HuH-7 (cell line): ENCODE results near the gene JCHAIN.
"Not testable (repeated sequence)": the region's sequence is repeated elsewhere in the genome, so short reads cannot be mapped to it uniquely, and the experiment has no call there.

Experiments used
- DNase-seq: peaks from one replicate; pipeline ENCODE4 v3.0.0; 2011; ENCODE audit warnings: low spot score

JCHAIN gene

DNA sequence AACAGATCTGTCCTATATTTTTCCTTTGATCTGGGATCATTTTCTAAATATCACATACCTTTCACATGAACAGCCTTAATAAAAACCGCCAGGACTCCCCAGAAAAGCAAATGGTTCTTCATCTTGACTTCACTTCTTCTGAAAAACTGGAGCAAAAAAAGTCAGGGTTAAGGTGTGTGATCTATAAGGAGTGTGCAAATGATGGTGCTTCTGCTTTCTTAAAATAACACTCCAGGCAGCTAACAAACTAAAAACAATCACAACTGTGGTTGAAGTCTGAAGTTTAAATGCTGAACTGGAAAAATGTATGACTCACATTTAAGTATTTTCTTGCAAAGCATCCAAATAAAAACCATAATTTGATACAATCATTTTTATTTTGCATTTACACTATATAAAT, at the start of gene JCHAIN:
Gene JCHAIN, minus strand, starts transcription at position 140 of the 400 bp plus-strand sequence. Its CDS starts 18 bp downstream, at position 122.
- no peak for DNase-seq

DNA sequence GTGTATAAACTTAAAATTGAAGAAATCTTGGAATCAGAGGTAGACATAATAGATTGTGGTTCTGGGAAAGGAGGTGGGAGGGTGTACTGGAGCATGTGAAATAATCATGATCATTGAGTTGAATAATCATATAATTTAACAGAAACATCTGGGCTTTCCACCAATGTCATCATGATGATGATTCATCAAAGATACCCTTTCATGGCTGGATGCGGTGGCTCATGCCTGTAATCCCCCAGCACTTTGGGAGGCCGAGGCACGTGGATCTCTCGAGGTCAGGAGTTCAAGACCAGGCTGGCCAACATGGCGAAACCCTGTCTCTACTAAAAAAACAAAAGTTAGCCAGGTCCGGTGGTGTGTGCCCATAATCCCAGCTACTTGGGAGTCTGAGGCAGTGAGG, 48.8 kb upstream of the JCHAIN start:
- no peak for DNase-seq

- peak; percentile 40 for DNase-seq
Observed at GRCh38 chr4:70714079-70714887, 48.0 kb upstream of the JCHAIN start.

DNA sequence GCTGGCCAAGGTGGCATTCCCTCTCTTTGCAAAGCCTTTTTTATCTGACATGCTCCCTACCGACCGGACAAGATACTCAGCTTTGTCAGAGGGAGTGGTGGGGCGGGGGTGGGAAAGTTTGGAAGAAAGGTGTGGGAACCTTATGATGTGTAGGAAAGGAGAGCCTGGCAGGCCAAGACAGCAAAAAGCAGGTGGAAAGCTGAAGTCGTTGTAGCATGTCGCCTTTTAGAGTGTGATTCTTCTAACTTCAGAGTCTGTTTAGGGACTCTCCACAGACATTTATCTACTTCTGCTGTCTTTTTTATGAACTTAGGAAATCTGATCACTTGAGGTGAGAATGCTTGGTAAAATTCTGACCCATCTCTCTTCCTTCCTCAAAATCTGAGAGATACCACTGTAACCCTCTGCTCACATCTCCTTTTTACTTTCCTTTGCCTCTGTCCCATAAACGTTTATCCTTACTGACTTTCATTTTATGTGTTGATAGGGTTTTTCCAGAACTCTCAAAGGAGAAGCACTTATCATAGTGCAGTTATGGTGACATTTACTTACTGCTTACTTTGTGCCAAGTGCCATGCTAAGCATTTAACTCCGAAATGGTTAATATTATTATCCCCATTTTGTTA, 47.3 kb upstream of the JCHAIN start:
- DNase-seq = no peak

GRCh38 chr4:70712604-70713452, 46.5 kb upstream of the JCHAIN start:
- DNase-seq = no peak

DNA sequence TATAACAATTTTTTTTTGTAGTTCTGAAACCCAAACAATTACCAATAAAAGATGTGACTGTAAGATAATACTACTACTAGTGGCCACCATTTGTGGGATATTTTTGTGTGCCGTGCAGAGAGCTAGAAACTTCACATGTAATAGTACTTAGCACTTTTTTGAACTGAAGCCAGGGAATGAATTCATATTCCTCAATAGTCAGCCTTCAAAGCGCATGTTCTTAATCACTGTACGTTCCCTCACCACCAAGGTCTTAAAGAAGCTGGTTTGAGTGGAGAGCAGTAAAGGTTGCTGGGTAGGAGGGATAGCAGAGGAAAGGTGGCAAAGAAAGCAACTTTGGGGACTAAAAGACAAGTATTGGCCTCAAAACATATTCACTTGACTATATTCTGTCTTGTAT, 45.8 kb upstream of the JCHAIN start:
- no peak for DNase-seq

DNA sequence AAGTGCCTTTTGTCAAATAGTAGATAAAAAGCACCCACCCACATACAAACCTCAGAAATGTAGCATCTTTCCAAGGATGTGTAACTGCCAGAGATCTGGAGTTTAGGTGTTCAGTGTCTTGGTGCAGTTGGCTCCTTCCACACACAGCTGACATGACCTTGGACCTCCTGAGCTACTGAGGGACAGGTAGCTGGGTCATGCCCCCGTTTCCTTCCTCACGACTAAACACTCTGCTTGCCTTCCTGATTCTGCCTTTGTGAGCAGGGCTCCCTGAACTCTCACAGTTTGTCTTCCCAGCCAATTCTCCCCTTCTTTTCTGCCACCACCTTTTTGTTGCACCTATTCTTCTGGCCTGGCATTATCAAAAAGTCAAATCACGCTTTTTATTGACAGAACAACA, 45.3 kb upstream of the JCHAIN start:
- DNase-seq = no peak

GRCh38 chr4:70709611-70710205, 43.4 kb upstream of the JCHAIN start:
- no peak for DNase-seq

- DNase-seq = no peak
Observed at GRCh38 chr4:70706516-70706915, 40.2 kb upstream of the JCHAIN start.

DNA sequence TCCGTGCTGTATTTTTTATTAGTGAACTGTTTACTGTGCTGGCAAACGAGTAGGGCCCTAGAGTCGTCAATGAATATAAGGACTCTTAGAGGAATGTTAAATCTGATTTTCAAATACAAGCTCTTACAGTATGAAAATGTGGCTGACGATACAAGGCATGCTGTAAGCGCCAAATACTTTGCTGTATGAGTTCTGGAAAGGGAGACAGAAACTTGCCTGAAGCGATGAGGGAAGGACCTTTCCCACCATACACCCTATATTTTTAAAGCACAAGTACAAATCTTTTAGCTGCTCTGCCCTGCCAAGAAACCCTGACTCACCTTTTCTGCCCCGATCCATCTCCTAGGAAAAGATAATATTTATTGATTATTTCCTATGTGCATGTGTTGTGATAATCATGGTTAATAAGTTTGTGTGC, 39.7 kb upstream of the JCHAIN start:
- DNase-seq = no peak

DNA sequence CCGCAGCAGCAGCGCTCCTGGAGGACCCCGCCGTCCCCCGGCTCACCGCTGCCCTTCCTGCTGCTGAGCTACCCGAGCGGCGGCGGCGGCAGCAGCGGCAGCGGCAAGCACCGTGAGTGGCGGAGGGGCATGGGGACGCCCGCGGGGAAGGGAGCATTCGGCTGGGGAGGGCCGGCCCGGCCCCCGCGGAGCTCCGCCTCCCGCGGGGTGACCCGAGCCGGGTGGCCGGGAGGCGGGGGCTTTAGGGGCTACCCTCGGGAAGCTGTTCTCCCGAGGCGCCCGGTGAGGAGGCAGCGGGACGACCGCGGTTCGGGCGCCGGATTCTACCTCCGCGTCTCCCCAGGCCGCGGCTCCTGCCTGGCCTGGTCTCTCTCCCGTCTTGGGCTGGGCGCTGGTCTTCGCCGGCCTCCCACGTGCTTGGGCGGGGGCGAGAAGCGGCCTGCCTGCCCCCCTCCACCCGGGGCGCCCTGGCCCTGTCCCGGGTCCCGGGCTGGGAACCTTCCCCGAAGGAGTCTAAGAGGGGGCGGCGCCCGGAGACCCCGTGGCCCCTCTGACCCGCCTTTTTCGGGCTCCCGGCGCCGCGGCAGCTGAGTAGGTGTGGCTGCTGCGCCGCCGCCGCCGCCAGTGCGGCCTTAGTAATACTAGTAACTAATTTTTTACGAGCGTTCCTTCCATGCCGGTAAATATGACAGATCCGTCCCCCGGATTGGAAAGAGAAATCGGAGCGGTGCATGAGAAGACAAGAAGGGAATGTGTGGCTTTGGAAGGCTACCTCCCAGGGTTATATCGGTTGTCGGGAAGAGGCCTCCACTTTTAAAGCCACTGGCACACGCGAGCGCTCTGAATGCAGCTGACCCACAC, 39.1 kb upstream of the JCHAIN start:
- DNase-seq = peak; percentile 46

- no peak for DNase-seq
Observed at GRCh38 chr4:70704931-70705182, 38.5 kb upstream of the JCHAIN start.

DNA sequence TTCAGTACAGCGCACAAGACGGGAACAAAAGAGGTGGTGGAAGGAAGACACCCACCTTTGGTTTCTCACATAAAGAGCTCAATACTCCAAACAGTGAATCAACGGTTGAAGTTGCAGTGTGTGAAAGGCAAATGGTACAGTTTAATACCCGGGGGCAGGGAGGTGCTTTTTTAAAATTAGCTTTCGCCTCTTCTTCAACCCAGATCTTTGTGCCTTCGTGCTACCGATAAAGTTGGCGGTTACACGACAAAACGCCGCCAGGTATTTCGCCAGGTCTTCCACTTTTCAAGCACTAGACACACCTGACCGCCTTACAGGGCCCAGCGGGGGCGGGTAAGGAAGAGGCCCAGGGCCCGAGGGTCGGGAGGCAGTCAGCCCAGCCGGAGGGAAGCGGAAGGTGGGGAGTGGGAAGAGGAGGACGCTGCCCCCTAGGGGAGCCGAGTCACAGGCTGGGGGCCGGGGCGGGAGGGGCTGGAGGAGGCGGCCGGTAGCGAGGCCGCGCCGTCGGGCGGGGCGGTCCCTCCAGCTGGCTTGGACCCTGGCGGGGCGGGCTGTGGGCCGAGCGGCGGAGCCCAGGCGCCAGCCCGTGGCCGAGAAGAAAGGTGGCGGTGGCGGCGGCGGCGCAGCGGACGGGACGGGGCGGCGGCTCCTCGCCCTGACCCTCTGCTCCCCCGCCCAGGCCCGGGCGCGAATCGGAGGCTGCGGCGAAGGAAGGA, 38.1 kb upstream of the JCHAIN start:
- peak; percentile 75 for DNase-seq

DNA sequence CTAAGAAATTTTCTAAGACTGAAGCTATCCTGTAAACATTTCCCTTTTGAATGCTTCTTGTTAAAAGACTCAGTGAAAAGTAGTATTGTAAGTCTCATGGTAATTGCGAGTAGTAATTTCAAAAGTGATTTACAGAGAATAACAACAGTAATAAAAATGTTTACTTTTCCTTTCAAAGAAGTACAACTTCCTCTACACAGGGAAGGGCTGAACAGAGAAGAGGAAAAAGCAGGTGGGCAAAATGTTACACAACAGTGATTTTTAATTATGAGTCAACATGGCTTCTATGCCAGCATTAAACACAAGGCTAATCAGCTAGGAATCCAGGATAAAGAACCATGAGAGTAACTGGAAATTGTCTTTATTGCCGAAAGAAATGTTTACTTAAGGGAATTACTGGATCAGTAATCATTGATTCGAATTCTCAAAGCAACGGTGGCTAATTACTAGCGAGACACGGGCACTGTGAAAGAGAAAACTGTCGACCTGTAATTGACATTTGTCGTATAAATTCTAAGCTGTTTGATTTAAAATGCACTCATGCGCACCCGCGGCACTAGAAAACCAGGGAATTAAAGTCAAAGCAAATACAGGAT, 37.4 kb upstream of the JCHAIN start:
- no peak for DNase-seq

- not testable (repeated sequence) for DNase-seq
Observed at GRCh38 chr4:70702592-70702991, 36.3 kb upstream of the JCHAIN start.

DNA sequence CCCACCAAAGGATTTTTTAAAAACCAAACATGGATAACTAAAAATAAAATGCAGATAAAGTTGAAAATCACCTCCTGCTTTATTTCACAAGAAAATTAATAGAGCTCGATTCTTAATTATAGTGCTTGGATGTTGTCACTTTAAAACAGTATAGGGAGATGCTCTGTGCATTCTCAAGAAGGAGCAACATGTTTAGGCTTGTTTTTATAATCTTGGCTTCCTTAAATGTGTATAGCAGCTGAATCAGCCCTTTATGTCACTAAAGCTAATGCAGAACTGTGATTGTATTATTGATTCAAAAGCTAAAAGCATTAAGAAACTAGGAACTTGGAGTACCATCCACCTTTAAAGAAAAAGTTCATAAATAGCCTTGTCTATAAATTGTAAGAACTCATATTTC, 35.0 kb upstream of the JCHAIN start:
- DNase-seq = no peak

DNA sequence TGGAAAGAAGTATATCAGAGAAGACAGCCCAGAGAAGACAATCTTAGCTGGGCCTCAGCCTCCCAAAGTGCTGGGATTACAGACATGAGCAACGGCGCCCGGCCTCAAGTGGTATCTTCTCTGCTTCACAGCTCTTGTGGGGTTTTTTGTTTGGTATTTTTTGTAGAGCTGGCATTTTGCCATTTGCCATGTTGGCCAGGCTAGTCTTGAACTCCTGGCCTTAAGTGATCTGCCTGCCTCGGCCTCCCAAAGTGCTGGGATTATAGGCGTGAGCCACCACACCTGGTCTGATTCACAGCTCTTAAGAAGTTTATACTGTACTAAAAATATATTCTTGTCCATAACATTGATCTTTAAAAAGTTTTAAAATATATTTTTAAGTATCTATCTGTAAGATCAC, 34.4 kb upstream of the JCHAIN start:
- no peak for DNase-seq

DNA sequence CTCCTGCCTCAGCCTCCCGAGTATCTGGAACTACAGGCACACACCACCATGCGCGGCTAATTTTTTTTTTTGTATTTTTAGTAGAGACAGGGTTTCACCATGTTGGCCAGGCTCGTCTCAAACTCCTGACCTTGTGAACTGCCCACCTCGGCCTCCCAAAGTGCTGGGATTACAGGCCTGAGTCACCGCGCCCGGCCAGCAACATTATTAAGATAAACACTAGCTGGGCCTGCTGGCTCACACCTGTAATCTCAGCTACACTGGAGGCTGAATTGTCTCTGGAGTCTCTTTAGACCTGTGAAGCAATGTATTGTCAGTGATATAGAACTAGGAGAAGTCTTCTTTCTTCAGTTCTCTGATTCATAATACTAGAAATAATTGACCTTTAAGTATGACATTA, 32.1 kb upstream of the JCHAIN start:
- not testable (repeated sequence) for DNase-seq

DNA sequence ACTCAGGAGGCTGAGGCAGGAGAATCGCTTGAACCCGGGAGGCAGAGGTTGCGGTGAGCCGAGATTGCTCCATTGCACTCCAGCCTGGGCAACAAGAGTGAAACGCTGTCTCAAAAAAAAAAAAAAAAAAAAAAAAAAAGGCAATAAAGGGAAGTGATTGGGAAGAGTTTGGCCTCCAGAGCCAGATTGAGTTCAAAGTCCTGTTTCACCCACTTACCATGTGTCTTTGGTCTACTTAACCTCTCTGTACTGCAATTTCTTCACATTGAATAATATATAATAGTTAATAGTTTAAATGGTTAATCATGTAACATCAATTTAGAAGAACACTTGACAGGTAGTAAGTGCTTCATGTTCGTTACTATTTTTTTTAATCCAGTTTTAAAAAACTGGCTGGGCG, 28.3 kb upstream of the JCHAIN start:
- DNase-seq = not testable (repeated sequence)

GRCh38 chr4:70691661-70692060, 25.4 kb upstream of the JCHAIN start:
- DNase-seq = no peak

- no peak for DNase-seq
Observed at GRCh38 chr4:70688795-70689231, 22.5 kb upstream of the JCHAIN start.
